NCI-H69 (cell line): ENCODE measurements around the gene ZMAT2.
"Not testable (repeated sequence)": the region's sequence is repeated elsewhere in the genome, so short reads cannot be mapped to it uniquely, and the experiment has no call there.

Source experiments
- DNase-seq: peaks from one replicate; lab custom pipeline; 2025; lab: John Stamatoyannopoulos, UW

Gene ZMAT2

GRCh38 chr5:140700177-140701144, at the start of gene ZMAT2:
ZMAT2 (plus strand) TSS chr5:140700447; CDS start chr5:140700461, 14 bp downstream.
- peak; percentile 99 for DNase-seq

- no peak for DNase-seq
These were observed 41.4 kb upstream of the ZMAT2 start for GRCh38 chr5:140658870-140659269.

GRCh38 chr5:140660371-140660770, 39.9 kb upstream of the ZMAT2 start:
- not testable (repeated sequence) for DNase-seq

- no peak for DNase-seq
These were observed 36.3 kb upstream of the ZMAT2 start for GRCh38 chr5:140664030-140664358.

- DNase-seq: peak; percentile 98
These were observed 35.7 kb upstream of the ZMAT2 start, which contains the start of gene WDR55 for GRCh38 chr5:140664359-140665119. WDR55 (plus strand) TSS chr5:140664904; CDS start chr5:140664913, 9 bp downstream.

GRCh38 chr5:140671035-140671434, 29.2 kb upstream of the ZMAT2 start:
- DNase-seq: not testable (repeated sequence)

GRCh38 chr5:140671472-140672125, 28.6 kb upstream of the ZMAT2 start:
- DNase-seq: no peak

- peak; percentile 44 for DNase-seq
These were observed 27.6 kb upstream of the ZMAT2 start for GRCh38 chr5:140672455-140673186.

GRCh38 chr5:140673187-140673976, 26.9 kb upstream of the ZMAT2 start, which contains the start of gene DND1:
DND1 (minus strand) TSS chr5:140673576; CDS start chr5:140673542, 34 bp downstream.
- no peak for DNase-seq

- no peak for DNase-seq
These were observed 26.0 kb upstream of the ZMAT2 start for GRCh38 chr5:140674211-140674610.

GRCh38 chr5:140674629-140675028, 25.6 kb upstream of the ZMAT2 start:
- no peak for DNase-seq

GRCh38 chr5:140677947-140678346, 22.3 kb upstream of the ZMAT2 start:
- no peak for DNase-seq

GRCh38 chr5:140678993-140679392, 21.3 kb upstream of the ZMAT2 start:
- no peak for DNase-seq

GRCh38 chr5:140690376-140690932, 9.8 kb upstream of the ZMAT2 start:
- DNase-seq: no peak

GRCh38 chr5:140690941-140691924, 9.0 kb upstream of the ZMAT2 start, which contains the start of the genes HARS1 and HARS2:
HARS1 (minus strand) TSS chr5:140691370; CDS start chr5:140691304, 66 bp downstream.
HARS2 (plus strand) TSS chr5:140691455; CDS start chr5:140691649, 194 bp downstream.
- DNase-seq: peak; percentile 99

GRCh38 chr5:140694276-140694675, 6.0 kb upstream of the ZMAT2 start:
- no peak for DNase-seq

GRCh38 chr5:140696891-140697492, 3.3 kb upstream of the ZMAT2 start:
- no peak for DNase-seq

GRCh38 chr5:140707812-140708211, 7.6 kb downstream of the ZMAT2 start:
- DNase-seq: no peak
